Loucy (cell line): ENCODE data around the gene SDK1.

ENCODE experiments used
- H2AFZ ChIP-seq: fragments of 200-600 bp; sonication (generic); 2 replicates; pipeline ENCODE4 v1.6.0; 2016; ENCODE audit warnings: antibody characterized with exemption, mild to moderate bottlenecking, low read length, moderate library complexity
- H3F3A ChIP-seq: fragments of 200-600 bp; 2 replicates; pipeline ENCODE4 v1.6.0; 2016; ENCODE audit warnings: antibody characterized with exemption, low read depth, mild to moderate bottlenecking
- H3K27me3 ChIP-seq: fragments of 200-600 bp; sonication (generic); 2 replicates; pipeline ENCODE4 v1.6.1; 2014; ENCODE audit warnings: low read length, mild to moderate bottlenecking; ENCODE audit not compliant: insufficient read depth, poor library complexity, severe bottlenecking
- H3K36me3 ChIP-seq: fragments of 200-600 bp; sonication (generic); 2 replicates; pipeline ENCODE4 v1.6.1; 2016; ENCODE audit warnings: low read length; ENCODE audit not compliant: insufficient read depth
- H3K4me1 ChIP-seq: fragments of 200-600 bp; sonication (generic); 2 replicates; pipeline ENCODE4 v1.5.1; 2014; ENCODE audit warnings: low read length, mild to moderate bottlenecking; ENCODE audit not compliant: insufficient read depth, poor library complexity, severe bottlenecking
- H3K4me2 ChIP-seq: fragments of 200-600 bp; sonication (generic); 2 replicates; pipeline ENCODE4 v1.6.0; 2014; ENCODE audit warnings: antibody characterized with exemption, low read length, low read depth, mild to moderate bottlenecking; ENCODE audit not compliant: poor library complexity, severe bottlenecking
- H3K4me3 ChIP-seq: fragments of 200-600 bp; sonication (generic); 2 replicates; pipeline ENCODE4 v1.5.1; 2014; ENCODE audit warnings: low read length, mild to moderate bottlenecking, mixed read lengths; ENCODE audit not compliant: poor library complexity, severe bottlenecking
- H3K79me2 ChIP-seq: fragments of 200-600 bp; sonication (generic); 2 replicates; pipeline ENCODE4 v1.6.1; 2014; ENCODE audit warnings: low read length; ENCODE audit not compliant: insufficient read depth
- H3K9ac ChIP-seq: fragments of 200-600 bp; sonication (generic); 2 replicates; pipeline ENCODE4 v1.6.0; 2014; ENCODE audit warnings: mild to moderate bottlenecking, low read depth, low read length, moderate library complexity; ENCODE audit not compliant: poor library complexity, severe bottlenecking
- H3K9me2 ChIP-seq: fragments of 200-600 bp; sonication (generic); replicated peaks from 2 replicates; pipeline ENCODE4 v1.6.1; 2016; ENCODE audit warnings: low read depth, low read length, mixed read lengths
- H3K9me3 ChIP-seq: fragments of 200-600 bp; sonication (generic); 2 replicates; pipeline ENCODE4 v1.6.1; 2014; ENCODE audit warnings: mild to moderate bottlenecking, antibody characterized with exemption, low read length, low read depth; ENCODE audit not compliant: insufficient read depth
- H4K20me1 ChIP-seq: fragments of 200-600 bp; sonication (generic); 2 replicates; pipeline ENCODE4 v1.6.0; 2014; ENCODE audit warnings: antibody characterized with exemption, low read length, mild to moderate bottlenecking; ENCODE audit not compliant: insufficient read depth, poor library complexity, severe bottlenecking
- EZH2phosphoT487 ChIP-seq: fragments of 200-600 bp; IDR thresholded peaks from 2 replicates; pipeline ENCODE4 v1.6.1; 2018; ENCODE audit warnings: antibody characterized with exemption, mild to moderate bottlenecking, moderate library complexity, borderline replicate concordance
- TF ChIP-seq, protein P1 (sequence below): fragments of 200-600 bp; sonication (generic); conservative IDR thresholded peaks from 2 replicates; pipeline ENCODE4 v1.5.1; 2014; ENCODE audit warnings: mild to moderate bottlenecking, antibody characterized with exemption, low read length

Gene SDK1

GRCh38 chr7:3606436-3606835, 305.4 kb downstream of the SDK1 start:
- H3F3A ChIP-seq, result no peaks in the 10 kb centered on the region
- no peaks in the 10 kb centered on the region for H3K9me3 ChIP-seq
- H2AFZ ChIP-seq, result no peak overlapping the region
- no peaks in the 10 kb centered on the region for H3K9me2 ChIP-seq
- H3K4me2 ChIP-seq, result no peak overlapping the region
- no peaks in the 10 kb centered on the region for H3K27me3 ChIP-seq
- TF ChIP-seq EZH2phosphoT487, result no peak
- TF ChIP-seq, protein P1, sequence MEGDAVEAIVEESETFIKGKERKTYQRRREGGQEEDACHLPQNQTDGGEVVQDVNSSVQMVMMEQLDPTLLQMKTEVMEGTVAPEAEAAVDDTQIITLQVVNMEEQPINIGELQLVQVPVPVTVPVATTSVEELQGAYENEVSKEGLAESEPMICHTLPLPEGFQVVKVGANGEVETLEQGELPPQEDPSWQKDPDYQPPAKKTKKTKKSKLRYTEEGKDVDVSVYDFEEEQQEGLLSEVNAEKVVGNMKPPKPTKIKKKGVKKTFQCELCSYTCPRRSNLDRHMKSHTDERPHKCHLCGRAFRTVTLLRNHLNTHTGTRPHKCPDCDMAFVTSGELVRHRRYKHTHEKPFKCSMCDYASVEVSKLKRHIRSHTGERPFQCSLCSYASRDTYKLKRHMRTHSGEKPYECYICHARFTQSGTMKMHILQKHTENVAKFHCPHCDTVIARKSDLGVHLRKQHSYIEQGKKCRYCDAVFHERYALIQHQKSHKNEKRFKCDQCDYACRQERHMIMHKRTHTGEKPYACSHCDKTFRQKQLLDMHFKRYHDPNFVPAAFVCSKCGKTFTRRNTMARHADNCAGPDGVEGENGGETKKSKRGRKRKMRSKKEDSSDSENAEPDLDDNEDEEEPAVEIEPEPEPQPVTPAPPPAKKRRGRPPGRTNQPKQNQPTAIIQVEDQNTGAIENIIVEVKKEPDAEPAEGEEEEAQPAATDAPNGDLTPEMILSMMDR, result no peak
- H3K36me3 ChIP-seq, result no peaks in the 10 kb centered on the region
- H4K20me1 ChIP-seq, result no peaks in the 10 kb centered on the region
- no peak overlapping the region for H3K9ac ChIP-seq
- no peak overlapping the region for H3K4me3 ChIP-seq
- no peaks in the 10 kb centered on the region for H3K4me1 ChIP-seq
- no peaks in the 10 kb centered on the region for H3K79me2 ChIP-seq

DNA sequence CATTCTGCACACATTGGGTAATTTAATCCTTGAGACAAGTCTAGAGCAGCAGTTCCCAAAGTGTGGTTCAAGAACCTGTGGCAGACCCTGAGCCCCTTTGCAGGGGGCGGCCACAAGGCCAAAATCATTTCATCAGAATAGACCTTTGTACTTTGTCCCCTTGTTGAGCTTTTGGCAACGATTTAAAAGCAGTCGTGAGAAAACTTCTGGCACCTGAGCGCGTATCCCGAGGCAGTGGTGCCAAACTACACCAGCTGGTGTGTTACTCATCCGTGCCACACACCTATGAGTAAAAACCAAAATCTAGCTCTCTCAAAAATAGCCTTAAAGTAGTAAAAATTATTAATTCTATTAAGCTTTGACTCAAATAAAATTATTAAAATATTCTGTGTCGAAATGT, 306.8 kb downstream of the SDK1 start:
- Histone ChIP-seq H4K20me1 (no peaks in the 10 kb centered on the region), H3K79me2 (no peaks in the 10 kb centered on the region), H3K9me3 (no peaks in the 10 kb centered on the region), H3K36me3 (no peaks in the 10 kb centered on the region), H3K4me3 (no peak overlapping the region), H3K9ac (no peak overlapping the region), H3K27me3 (no peaks in the 10 kb centered on the region), H3K9me2 (no peaks in the 10 kb centered on the region), H3F3A (no peaks in the 10 kb centered on the region), H2AFZ (no peak overlapping the region), H3K4me2 (no peak overlapping the region), H3K4me1 (no peaks in the 10 kb centered on the region)
- TF ChIP-seq, protein P1, result no peak
- TF ChIP-seq EZH2phosphoT487, result no peak

DNA sequence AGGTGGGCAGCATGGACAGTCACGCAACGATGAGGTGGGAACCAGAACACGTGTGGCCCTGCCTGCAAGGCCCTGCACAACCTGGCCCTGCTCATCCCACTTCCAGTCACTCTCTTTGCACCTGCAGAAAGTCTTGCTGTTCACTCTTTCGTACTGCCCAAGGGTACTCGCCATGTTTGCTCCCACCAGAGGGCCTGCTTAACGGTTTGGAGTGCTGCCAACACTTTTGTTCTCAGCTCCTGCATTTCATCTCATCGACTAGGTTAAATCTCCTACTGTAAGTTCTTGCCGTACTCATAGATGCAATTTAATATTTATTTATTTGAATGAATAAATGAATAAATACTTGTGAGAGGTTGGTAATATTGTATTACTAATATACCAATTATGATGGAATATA, 315.3 kb downstream of the SDK1 start:
- TF ChIP-seq, protein P1, result no peak
- no peak for TF ChIP-seq EZH2phosphoT487
- H3K4me2 ChIP-seq, result no peak overlapping the region
- no peak overlapping the region for H3K4me3 ChIP-seq
- H2AFZ ChIP-seq, result no peak overlapping the region
- H3K9me3 ChIP-seq, result no peaks in the 10 kb centered on the region
- H3K27me3 ChIP-seq, result no peaks in the 10 kb centered on the region
- no peaks in the 10 kb centered on the region for H3K9me2 ChIP-seq
- H3F3A ChIP-seq, result no peaks in the 10 kb centered on the region
- no peak overlapping the region for H3K9ac ChIP-seq
- no peaks in the 10 kb centered on the region for H3K79me2 ChIP-seq
- no peaks in the 10 kb centered on the region for H3K36me3 ChIP-seq
- no peaks in the 10 kb centered on the region for H4K20me1 ChIP-seq
- H3K4me1 ChIP-seq, result no peaks in the 10 kb centered on the region
